Neural progenitor cell (in vitro differentiated cells): Measurements from ENCODE around the gene ASB8. TPM values are rescaled to one million over a fixed set of nuclear protein-coding genes. Genes with fewer than 3 reads are reported as not detected.

Experiments used
- DNase-seq: peaks from one replicate; pipeline ENCODE4 v3.0.0-alpha.2; 2016; ENCODE audit warnings: low spot score
- H2AFZ ChIP-seq: fragments of 200-600 bp; sonication (generic); replicated peaks from 2 replicates; pipeline ENCODE4 v1.6.1; 2016; ENCODE audit warnings: antibody characterized with exemption
- H3F3A ChIP-seq: fragments of 200-600 bp; sonication (generic); 2 replicates; pipeline ENCODE4 v1.6.1; 2016; ENCODE audit warnings: antibody characterized with exemption, low read depth
- H3K27ac ChIP-seq: fragments of 200-600 bp; sonication (generic); 2 replicates; pipeline ENCODE4 v1.5.1; 2016; ENCODE audit warnings: mild to moderate bottlenecking
- H3K27me3 ChIP-seq: fragments of 200-600 bp; sonication (generic); 2 replicates; pipeline ENCODE4 v1.6.1; 2016; ENCODE audit warnings: mild to moderate bottlenecking, moderate library complexity
- H3K36me3 ChIP-seq: fragments of 200-600 bp; sonication (generic); 2 replicates; pipeline ENCODE4 v1.5.1; 2016
- H3K4me1 ChIP-seq: fragments of 200-600 bp; sonication (generic); 2 replicates; pipeline ENCODE4 v1.6.1; 2016; ENCODE audit warnings: mixed run types
- H3K4me2 ChIP-seq: fragments of 200-600 bp; sonication (generic); 2 replicates; pipeline ENCODE4 v1.6.1; 2016
- H3K4me3 ChIP-seq: fragments of 200-600 bp; sonication (generic); 2 replicates; pipeline ENCODE4 v1.5.1; 2016
- H3K79me2 ChIP-seq: fragments of 200-600 bp; sonication (generic); 2 replicates; pipeline ENCODE4 v1.6.1; 2016; ENCODE audit warnings: low read depth
- H3K9ac ChIP-seq: fragments of 200-600 bp; sonication (generic); 2 replicates; pipeline ENCODE4 v1.6.1; 2016
- H3K9me3 ChIP-seq: fragments of 200-600 bp; sonication (generic); 2 replicates; pipeline ENCODE4 v1.5.1; 2016; ENCODE audit warnings: low read depth
- H4K20me1 ChIP-seq: fragments of 200-600 bp; sonication (generic); 2 replicates; pipeline ENCODE4 v1.6.1; 2016; ENCODE audit warnings: low read depth
- H3K27ac Mint-ChIP-seq: 3 replicates; pipeline ENCODE4 v1.8.0; 2021; ENCODE audit warnings: mixed read lengths
- H3K27me3 Mint-ChIP-seq: 2 replicates; pipeline ENCODE4 v1.8.0; 2022; ENCODE audit warnings: low read depth, mild to moderate bottlenecking, inconsistent platforms, moderate library complexity, mixed read lengths; ENCODE audit not compliant: insufficient read depth
- H3K36me3 Mint-ChIP-seq: 3 replicates; pipeline ENCODE4 v1.8.0; 2021; ENCODE audit warnings: mixed read lengths
- H3K4me1 Mint-ChIP-seq: 3 replicates; pipeline ENCODE4 v1.8.0; 2021; ENCODE audit warnings: mixed read lengths
- H3K4me3 Mint-ChIP-seq: 3 replicates; pipeline ENCODE4 v1.8.0; 2021; ENCODE audit warnings: mild to moderate bottlenecking, moderate library complexity, mixed read lengths
- H3K9me3 Mint-ChIP-seq: 3 replicates; pipeline ENCODE4 v1.8.0; 2020; ENCODE audit warnings: mixed read lengths
- EZH2 ChIP-seq: fragments of 200-600 bp; sonication (generic); IDR thresholded peaks from 2 replicates; pipeline ENCODE4 v1.6.1; 2017; ENCODE audit warnings: antibody characterized with exemption, mild to moderate bottlenecking, moderate library complexity
- EZH2phosphoT487 ChIP-seq: fragments of 200-600 bp; sonication (generic); IDR thresholded peaks from 2 replicates; pipeline ENCODE4 v1.6.1; 2017; ENCODE audit warnings: antibody characterized with exemption
- total RNA-seq: library from RNA; depleted of rRNA; stranded (reverse); fragments of >200 nt; gene quantifications from 2 replicates; pipeline ENCODE4 v1.2.3, GENCODE V29; 2015; ENCODE audit warnings: low replicate concordance
- TF ChIP-seq, protein P1 (sequence below): fragments of 200-600 bp; sonication (generic); IDR thresholded peaks from 2 replicates; pipeline ENCODE4 v1.5.1; 2017; ENCODE audit warnings: antibody characterized with exemption, mild to moderate bottlenecking

ASB8 gene
- total RNA-seq, 1 donor from 2014 or later = 4.2 TPM

DNA sequence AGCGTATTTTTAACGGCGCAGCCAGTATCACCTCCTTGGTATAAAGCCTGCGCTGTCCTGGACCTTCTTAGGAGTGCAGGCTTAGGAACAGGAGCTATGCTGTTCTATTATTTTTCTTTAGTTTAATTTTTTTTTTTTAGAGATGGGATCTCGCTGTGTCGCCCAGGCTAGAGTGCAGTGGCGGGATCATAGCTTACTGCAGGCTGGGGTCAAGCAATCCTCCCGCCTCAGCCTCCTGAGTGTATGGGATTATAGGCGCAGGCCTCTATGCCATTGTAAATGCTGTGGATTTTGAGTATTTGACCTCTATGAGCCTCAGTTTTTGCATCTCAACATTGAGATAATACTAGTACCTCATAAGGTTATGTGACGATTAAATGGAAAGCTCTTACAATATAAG, 41.7 kb upstream of the ASB8 start:
- peak overlapping the region; percentile 85 for H3K4me3 Mint-ChIP-seq
- H3F3A ChIP-seq = peaks cover 17% of the 10 kb centered on the region
- peak overlapping the region; percentile 48 for H3K4me3 ChIP-seq
- no peak overlapping the region for H3K27ac ChIP-seq
- no peaks in the 10 kb centered on the region for H3K36me3 ChIP-seq
- peak overlapping the region; percentile 84 for H3K27ac Mint-ChIP-seq
- H3K79me2 ChIP-seq = no peaks in the 10 kb centered on the region
- peak overlapping the region; percentile 78 for H3K4me2 ChIP-seq
- H3K4me1 Mint-ChIP-seq = peaks cover 17% of the 10 kb centered on the region
- no peaks in the 10 kb centered on the region for H3K27me3 Mint-ChIP-seq
- H2AFZ ChIP-seq = no peak overlapping the region
- peaks cover 6% of the 10 kb centered on the region for H3K4me1 ChIP-seq
- no peaks in the 10 kb centered on the region for H3K9me3 ChIP-seq
- peaks cover 13% of the 10 kb centered on the region for H3K36me3 Mint-ChIP-seq
- DNase-seq = no peak
- H3K9ac ChIP-seq = no peak overlapping the region
- TF ChIP-seq EZH2phosphoT487 (no peak), EZH2 (no peak)
- TF ChIP-seq, protein P1, sequence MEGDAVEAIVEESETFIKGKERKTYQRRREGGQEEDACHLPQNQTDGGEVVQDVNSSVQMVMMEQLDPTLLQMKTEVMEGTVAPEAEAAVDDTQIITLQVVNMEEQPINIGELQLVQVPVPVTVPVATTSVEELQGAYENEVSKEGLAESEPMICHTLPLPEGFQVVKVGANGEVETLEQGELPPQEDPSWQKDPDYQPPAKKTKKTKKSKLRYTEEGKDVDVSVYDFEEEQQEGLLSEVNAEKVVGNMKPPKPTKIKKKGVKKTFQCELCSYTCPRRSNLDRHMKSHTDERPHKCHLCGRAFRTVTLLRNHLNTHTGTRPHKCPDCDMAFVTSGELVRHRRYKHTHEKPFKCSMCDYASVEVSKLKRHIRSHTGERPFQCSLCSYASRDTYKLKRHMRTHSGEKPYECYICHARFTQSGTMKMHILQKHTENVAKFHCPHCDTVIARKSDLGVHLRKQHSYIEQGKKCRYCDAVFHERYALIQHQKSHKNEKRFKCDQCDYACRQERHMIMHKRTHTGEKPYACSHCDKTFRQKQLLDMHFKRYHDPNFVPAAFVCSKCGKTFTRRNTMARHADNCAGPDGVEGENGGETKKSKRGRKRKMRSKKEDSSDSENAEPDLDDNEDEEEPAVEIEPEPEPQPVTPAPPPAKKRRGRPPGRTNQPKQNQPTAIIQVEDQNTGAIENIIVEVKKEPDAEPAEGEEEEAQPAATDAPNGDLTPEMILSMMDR = no peak
- H3K27me3 ChIP-seq = peaks cover 54% of the 10 kb centered on the region
- peaks cover 19% of the 10 kb centered on the region for H3K9me3 Mint-ChIP-seq
- H4K20me1 ChIP-seq = no peaks in the 10 kb centered on the region

DNA sequence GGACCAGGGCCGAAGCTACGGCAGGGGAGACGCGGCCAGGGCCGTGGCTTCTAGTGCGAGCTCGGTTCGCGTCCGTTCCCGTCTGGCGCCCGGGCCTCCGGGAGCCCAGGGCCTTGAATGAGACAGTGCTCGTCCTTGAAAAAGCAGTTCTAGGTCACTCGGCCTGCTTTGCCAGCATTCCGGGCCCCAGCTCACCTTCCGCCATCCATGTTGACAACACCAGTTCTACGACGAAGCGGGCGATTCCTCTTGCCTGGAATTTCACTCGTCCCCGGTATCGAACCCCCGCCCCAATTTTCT, 41.3 kb upstream of the ASB8 start:
- DNase-seq = no peak
- no peaks in the 10 kb centered on the region for H3K9me3 ChIP-seq
- H3K36me3 ChIP-seq = no peaks in the 10 kb centered on the region
- Mint-ChIP-seq H3K4me3 (peak overlapping the region; percentile 85), H3K4me1 (peaks cover 18% of the 10 kb centered on the region), H3K9me3 (peaks cover 16% of the 10 kb centered on the region), H3K27ac (peak overlapping the region; percentile 84), H3K36me3 (peaks cover 13% of the 10 kb centered on the region), H3K27me3 (no peaks in the 10 kb centered on the region)
- H3K4me1 ChIP-seq = peaks cover 6% of the 10 kb centered on the region
- H3F3A ChIP-seq = peaks cover 17% of the 10 kb centered on the region
- TF ChIP-seq EZH2 (no peak), EZH2phosphoT487 (no peak)
- TF ChIP-seq, protein P1 = no peak
- H3K27ac ChIP-seq = no peak overlapping the region
- H3K4me3 ChIP-seq = peak overlapping the region; percentile 48
- no peaks in the 10 kb centered on the region for H3K79me2 ChIP-seq
- H3K4me2 ChIP-seq = peak overlapping the region; percentile 78
- no peaks in the 10 kb centered on the region for H4K20me1 ChIP-seq
- no peak overlapping the region for H3K9ac ChIP-seq
- H2AFZ ChIP-seq = peak overlapping the region; percentile 82
- H3K27me3 ChIP-seq = peaks cover 55% of the 10 kb centered on the region

GRCh38 chr12:48197971-48198671, 40.8 kb upstream of the ASB8 start:
- peak; percentile 97 for DNase-seq
- no peaks in the 10 kb centered on the region for H3K27me3 Mint-ChIP-seq
- Histone ChIP-seq H3K36me3 (no peaks in the 10 kb centered on the region), H3K4me2 (peak overlapping the region; percentile 78), H3F3A (peaks cover 17% of the 10 kb centered on the region), H2AFZ (peak overlapping the region; percentile 82), H3K9me3 (no peaks in the 10 kb centered on the region), H3K79me2 (no peaks in the 10 kb centered on the region), H4K20me1 (no peaks in the 10 kb centered on the region), H3K27me3 (peaks cover 56% of the 10 kb centered on the region), H3K4me1 (peaks cover 6% of the 10 kb centered on the region), H3K4me3 (peak overlapping the region; percentile 48), H3K27ac (no peak overlapping the region), H3K9ac (no peak overlapping the region)
- peak overlapping the region; percentile 85 for H3K4me3 Mint-ChIP-seq
- peak overlapping the region; percentile 84 for H3K27ac Mint-ChIP-seq
- H3K9me3 Mint-ChIP-seq = peaks cover 13% of the 10 kb centered on the region
- TF ChIP-seq, protein P1 = no peak
- TF ChIP-seq EZH2 (no peak), EZH2phosphoT487 (no peak)
- peaks cover 19% of the 10 kb centered on the region for H3K4me1 Mint-ChIP-seq
- peaks cover 9% of the 10 kb centered on the region for H3K36me3 Mint-ChIP-seq
